GM12892 (cell line): ENCODE results near the gene MBNL3.

ENCODE experiments used
- POLR2A ChIP-seq: IDR thresholded peaks from 2 replicates; pipeline ENCODE4 v1.6.1; 2011; ENCODE audit warnings: low read depth, low read length, control low read depth
- TAF1 ChIP-seq: IDR thresholded peaks from 2 replicates; pipeline ENCODE4 v1.6.1; 2011; ENCODE audit warnings: low read depth, mild to moderate bottlenecking, control low read depth, low read length, borderline replicate concordance

- TF ChIP-seq TAF1 (no peak), POLR2A (no peak)
Measured at GRCh38 chrX:132367314-132367713, 121.5 kb downstream of the MBNL3 start.
